ENCODE measurements around the gene TPPP2.
A peak's percentile ranks its signal among the peaks of the same experiment; 100 is the strongest.
"Not testable (repeated sequence)": the region's sequence is repeated elsewhere in the genome, so short reads cannot be mapped to it uniquely, and the experiment has no call there.

TPPP2 gene

DNA sequence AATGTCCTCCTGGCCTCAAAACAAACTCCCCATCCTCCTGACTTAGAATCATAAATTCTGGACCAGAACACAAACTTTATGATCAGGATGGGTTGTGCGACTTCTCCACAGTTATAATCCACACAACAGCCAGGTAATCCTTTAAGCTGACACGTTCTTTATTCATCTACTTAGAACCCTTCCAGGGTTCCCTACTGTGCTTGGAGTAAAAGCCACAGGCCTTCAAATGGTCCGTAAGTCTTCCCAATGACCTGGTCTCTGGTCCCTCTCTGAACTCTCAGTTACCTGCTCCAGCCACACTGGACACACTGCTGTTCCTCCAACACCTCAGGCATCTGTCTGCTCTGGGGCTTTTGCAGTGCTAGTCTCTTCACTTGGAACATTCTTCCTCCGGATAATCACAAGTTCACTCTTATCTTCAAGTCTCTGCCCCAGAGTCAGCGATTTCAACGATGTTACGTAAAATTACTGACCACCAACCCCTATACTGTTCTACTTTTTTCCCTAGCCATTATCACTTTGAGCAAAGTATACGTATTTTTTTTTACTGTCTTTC lies 10.4 kb downstream of the TPPP2 start:
- no peak overlapping the region for H3K27ac ChIP-seq
- no peak for TF ChIP-seq ZFX (IDR thresholded peaks at IDR 0.05; ENCODE audit: borderline replicate concordance)
- TF ChIP-seq, protein P1, sequence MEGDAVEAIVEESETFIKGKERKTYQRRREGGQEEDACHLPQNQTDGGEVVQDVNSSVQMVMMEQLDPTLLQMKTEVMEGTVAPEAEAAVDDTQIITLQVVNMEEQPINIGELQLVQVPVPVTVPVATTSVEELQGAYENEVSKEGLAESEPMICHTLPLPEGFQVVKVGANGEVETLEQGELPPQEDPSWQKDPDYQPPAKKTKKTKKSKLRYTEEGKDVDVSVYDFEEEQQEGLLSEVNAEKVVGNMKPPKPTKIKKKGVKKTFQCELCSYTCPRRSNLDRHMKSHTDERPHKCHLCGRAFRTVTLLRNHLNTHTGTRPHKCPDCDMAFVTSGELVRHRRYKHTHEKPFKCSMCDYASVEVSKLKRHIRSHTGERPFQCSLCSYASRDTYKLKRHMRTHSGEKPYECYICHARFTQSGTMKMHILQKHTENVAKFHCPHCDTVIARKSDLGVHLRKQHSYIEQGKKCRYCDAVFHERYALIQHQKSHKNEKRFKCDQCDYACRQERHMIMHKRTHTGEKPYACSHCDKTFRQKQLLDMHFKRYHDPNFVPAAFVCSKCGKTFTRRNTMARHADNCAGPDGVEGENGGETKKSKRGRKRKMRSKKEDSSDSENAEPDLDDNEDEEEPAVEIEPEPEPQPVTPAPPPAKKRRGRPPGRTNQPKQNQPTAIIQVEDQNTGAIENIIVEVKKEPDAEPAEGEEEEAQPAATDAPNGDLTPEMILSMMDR (IDR thresholded peaks at IDR 0.05): 0 out of 2 replicates have a peak, but pooled peaks have one; percentile 12

GRCh38 chr14:21040941-21041340 lies 10.9 kb downstream of the TPPP2 start:
- not testable (repeated sequence) for H3K27ac ChIP-seq

GRCh38 chr14:21041676-21042433 lies 11.8 kb downstream of the TPPP2 start, which contains the start of gene RNASE7:
RNASE7 (plus strand) TSS chr14:21042362; CDS start chr14:21042993, 631 bp downstream.
- TF ChIP-seq, protein P1 (IDR thresholded peaks at IDR 0.05): no peak
- TF ChIP-seq ZFX (IDR thresholded peaks at IDR 0.05; ENCODE audit: borderline replicate concordance): no peak
- H3K27ac ChIP-seq: no peak within 1 kb of the TSS

DNA sequence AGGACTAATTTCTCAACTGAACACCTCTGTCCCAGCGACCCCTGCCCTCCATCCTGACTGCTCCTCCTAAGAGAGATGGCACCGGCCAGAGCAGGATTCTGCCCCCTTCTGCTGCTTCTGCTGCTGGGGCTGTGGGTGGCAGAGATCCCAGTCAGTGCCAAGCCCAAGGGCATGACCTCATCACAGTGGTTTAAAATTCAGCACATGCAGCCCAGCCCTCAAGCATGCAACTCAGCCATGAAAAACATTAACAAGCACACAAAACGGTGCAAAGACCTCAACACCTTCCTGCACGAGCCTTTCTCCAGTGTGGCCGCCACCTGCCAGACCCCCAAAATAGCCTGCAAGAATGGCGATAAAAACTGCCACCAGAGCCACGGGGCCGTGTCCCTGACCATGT lies 12.9 kb downstream of the TPPP2 start:
- H3K27ac ChIP-seq: no peak overlapping the region
- TF ChIP-seq ZFX (IDR thresholded peaks at IDR 0.05; ENCODE audit: borderline replicate concordance): no peak
- TF ChIP-seq, protein P1 (IDR thresholded peaks at IDR 0.05): no peak

GRCh38 chr14:21043387-21043973 lies 13.5 kb downstream of the TPPP2 start:
- no peak overlapping the region for H3K27ac ChIP-seq
- TF ChIP-seq ZFX (IDR thresholded peaks at IDR 0.05; ENCODE audit: borderline replicate concordance): no peak
- TF ChIP-seq, protein P1 (IDR thresholded peaks at IDR 0.05): no peak

DNA sequence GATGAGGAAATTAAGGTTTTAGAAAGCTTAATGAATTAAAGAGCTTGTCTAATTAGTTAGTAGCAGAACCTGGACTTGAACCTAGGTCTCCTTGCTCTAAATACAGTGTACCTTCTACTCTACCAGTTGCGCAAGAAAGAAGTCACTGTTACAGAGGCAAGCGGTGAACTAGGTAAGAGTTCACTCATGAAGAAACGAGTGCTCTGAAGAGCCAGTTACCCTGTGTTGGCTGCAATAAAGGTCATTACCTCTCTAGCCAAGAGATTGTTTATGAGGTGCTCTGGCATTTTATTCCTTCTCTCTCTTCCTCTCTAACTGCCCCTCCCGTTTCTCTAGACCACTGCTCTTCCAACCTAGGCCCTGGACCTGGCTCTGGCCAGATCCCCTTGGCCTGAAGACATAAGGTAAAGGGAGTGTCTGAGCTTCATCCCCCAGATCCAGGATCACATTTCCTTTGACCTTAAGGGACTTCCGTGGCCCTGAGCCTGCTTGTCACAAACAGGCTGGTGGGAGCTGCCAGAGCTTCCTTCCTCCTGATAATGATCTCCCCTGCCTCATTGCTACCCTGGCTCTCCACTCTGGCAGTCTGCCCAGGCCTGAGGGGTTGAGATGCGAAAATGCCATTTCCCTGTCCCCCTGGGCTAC lies 14.1 kb downstream of the TPPP2 start:
- no peak overlapping the region for H3K27ac ChIP-seq
- no peak for TF ChIP-seq ZFX (IDR thresholded peaks at IDR 0.05; ENCODE audit: borderline replicate concordance)

DNA sequence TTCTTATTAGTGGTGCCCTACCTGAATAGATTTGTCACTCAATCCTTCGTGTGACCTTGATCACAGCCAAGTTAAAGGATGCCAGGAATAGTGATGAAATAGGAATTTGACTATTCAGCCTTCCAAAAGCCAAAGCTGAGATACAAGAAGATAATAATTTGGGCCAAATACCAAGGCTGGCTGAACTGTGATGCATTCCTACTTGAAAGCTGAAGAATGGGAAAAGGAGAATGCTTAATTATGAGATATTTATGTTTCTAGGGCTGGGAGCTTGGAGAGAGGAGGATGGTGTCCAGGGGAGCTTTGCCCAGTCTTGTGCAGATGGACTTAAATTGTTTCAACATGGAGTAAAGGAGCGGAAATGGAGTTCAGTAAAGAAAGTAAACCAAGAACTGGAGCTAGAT lies 17.4 kb downstream of the TPPP2 start:
- TF ChIP-seq ZFX (IDR thresholded peaks at IDR 0.05; ENCODE audit: borderline replicate concordance): no peak
- TF ChIP-seq, protein P1 (IDR thresholded peaks at IDR 0.05): no peak
- no peak overlapping the region for H3K27ac ChIP-seq

DNA sequence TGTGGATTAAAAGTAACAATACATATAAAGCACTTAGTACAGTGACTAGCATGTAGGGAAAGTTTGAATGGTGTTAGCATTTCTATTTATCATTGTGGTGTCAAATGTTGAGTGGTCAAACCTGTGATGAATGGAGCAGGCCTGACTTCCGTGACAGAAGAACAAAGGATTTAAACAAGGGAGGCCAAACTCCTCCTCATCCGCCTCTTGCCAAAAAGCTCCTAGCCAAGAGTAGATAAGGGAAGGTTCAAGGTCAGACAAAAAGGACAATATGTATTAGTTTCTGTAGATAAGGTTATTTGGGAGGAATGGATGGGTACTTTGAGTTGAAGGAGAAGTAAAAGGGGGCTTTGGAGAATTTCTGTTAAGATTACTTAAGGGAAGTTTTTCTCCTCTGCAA lies 18.6 kb downstream of the TPPP2 start:
- H3K27ac ChIP-seq: no peak overlapping the region
- no peak for TF ChIP-seq ZFX (IDR thresholded peaks at IDR 0.05; ENCODE audit: borderline replicate concordance)
- TF ChIP-seq, protein P1 (IDR thresholded peaks at IDR 0.05): no peak
